Stimulated activated CD8-positive, alpha-beta memory T cell treated with anti-CD3 and anti-CD28 coated beads, Interleukin-7, amount 100 ng/mL, for 48 hours (primary cell): ENCODE measurements around the gene IFNA1.
"Not testable (repeated sequence)": the region's sequence is repeated elsewhere in the genome, so short reads cannot be mapped to it uniquely, and the experiment has no call there.

Experiments used
- DNase-seq, 2 donors: peaks; one replicate each; pipeline ENCODE4 v3.0.0-alpha.2; 2020; ENCODE audit warnings: low read depth in 1 of 2; ENCODE audit errors: extremely low read depth in 1 of 2

IFNA1 gene

DNA sequence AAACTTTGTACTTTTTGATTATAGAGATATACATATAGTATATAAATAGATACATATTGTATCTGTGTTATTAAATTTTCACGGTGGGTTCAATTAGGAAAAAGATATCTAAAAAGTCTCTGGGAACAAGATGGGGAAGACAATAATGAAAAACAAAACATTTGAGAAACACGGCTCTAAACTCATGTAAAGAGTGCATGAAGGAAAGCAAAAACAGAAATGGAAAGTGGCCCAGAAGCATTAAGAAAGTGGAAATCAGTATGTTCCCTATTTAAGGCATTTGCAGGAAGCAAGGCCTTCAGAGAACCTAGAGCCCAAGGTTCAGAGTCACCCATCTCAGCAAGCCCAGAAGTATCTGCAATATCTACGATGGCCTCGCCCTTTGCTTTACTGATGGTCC lies at the start of gene IFNA1:
IFNA1 (plus strand) TSS at position 301 of the 400 bp plus-strand sequence; CDS start at position 370, 69 bp downstream.
- no peak for DNase-seq

DNA sequence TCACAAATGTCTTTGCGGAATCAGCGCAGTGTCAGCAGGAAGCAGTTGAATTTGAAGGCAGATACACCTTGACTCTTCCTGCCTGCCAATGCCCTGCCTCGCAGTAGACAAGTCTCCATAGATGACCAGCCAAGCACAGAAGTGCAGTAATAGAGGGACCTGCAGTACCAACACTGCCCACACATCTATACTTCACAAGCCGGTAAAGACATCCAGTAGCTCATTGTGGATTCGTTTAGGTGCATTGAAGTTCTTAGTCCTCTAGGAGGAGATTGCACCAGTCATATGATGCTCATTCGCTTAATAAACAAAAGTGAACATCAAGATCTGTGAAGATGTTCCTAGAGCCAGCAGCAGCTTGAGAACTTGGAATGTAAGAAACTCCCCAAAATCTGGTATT lies 48.0 kb upstream of the IFNA1 start:
- DNase-seq: no peak

DNA sequence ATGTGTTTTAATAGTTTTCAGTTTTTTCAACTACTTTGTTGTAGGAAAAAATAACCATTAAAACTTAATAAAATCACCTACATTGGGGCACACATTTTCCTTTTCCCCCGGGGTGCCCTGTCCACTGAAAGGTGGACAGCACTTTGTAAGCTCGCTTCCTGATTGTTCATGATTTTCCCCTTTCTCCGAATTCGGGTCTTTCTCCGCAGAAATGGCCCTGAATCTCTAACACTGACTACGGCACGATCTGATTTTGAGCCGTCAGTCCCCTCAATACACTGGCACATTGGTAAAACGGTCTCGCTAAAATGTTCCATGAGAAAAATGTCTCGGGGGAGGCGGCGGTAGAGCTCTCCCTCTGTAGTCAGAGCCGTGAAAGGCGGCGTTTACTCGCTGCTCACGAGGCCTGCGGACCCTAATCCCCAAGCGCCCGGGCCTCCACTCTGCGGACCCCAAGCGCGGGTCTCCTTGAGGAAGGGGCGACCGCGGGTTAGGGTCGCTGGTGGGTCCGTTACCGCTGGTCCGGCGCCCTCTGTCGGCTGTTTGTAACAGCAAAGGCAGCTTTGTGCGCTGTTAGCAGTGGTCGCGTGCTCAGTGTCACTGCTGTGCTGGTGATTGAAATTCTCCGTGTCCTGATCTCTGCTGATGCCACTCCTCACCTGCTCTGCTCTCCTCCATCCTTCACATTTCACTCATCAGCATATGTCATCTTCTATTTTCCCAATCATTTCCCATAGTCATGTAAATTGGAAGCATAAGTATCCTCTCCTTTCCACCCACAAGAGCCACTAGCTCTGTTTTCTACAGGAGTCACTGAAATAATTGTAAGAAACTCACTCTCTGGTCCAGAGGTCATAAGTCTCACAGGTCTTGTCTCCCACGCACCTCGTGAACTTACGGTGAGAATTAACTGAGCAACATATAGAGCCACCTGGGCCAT lies 44.2 kb upstream of the IFNA1 start:
- peak in 1 of 2 donors; percentile 33 for DNase-seq

DNA sequence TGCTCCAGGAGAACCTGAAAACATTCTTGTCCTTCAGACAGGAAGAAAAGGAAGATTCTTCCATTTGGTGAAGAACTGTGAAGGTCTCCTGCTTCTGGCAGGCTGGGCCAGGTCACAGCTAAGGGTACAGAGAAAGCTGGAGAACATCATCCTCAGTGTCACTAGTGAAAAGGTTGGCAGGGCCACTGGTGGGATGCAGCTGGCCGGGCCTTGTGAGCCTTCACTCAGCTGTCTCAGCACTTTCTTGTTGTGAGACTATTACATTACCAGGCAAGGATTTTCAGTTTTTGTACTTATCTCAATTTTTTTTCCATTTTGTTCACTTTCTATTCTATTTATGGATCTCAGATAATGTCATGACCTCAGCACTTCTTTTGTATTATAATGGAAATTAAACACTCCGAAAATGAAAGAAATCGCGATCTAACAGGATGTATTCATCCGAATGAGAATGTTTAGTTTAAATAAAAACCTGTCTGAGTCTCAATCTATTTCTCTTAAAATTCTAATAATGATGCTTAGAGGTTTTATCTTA lies 41.2 kb upstream of the IFNA1 start:
- no peak for DNase-seq

DNA sequence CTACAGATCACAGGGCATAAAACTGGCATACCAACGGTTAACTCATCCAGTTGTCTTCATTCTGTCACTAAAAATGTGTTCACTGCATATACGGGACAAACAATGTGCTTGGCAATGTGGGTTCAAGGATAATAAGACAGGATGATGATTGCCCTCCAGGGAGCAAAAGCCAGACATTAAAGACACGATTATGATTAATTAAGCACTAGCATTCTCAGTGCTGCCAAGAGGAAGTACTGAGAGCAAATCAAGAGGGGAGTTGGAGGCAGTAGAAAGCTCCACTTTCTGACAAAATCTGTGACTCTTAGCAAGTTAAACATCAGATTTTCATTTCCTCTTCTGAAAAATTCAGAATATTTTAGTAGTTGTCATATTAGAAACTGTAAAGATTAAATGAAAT lies 40.3 kb upstream of the IFNA1 start:
- no peak for DNase-seq

DNA sequence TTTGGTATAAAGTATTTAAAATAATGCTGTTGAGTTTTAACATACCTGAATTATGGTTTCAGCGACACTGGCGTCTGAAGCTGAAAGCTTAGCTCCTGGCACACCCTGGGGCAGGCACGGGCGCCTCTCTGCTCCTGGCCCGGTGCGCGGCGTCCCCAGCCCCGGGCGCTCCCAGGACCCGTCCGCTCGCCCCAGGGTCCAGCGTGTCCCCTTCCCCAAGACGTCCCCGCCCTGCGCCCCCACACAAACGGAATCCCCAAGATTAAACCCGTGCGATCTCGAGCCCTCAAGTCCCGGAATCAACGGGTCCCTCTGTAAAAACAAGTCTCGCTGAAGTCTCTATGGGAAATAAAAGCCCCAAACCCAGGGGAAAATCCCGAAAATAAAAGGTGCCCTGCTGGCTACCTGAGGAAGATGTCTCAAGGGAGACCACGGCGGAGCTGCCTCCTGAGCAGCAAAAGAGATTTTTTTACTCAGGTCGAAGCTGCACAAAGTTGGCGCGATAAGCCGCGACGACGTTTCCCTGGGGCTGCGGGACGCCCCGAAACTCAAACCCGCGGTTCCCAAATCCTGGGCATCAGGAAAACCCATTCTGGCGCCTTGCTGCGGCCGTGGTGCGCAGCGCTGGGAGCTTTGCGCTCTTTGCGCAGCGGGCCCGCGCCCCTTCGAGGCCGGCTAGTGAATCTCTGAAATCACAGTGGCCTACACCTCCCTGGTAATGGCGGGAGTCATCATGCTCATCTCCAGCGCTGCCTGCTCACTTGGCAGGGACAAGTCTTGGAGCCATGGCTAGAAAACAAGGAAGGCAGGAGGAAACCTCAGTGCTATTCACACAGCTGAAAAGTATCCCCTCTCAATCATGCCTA lies 37.6 kb upstream of the IFNA1 start:
- DNase-seq: no peak

DNA sequence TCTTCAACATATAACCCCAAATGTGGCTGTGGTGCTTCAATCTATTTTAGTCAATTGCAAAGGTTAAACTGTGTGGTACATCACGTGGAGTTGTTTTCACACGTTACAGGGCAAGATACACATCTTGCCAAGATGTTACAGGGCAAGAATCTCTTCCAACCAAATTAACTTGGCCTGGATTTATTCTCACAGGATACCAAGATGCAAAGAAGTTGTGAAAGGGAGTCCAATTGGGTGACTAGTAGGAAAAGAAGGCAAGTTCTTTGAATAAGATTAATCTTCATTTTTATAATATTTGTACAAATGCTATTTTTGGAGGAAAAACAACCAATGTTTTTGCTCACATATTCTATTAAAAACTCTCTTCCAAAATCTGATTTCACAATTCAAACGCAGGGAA lies 36.1 kb upstream of the IFNA1 start:
- no peak for DNase-seq

DNA sequence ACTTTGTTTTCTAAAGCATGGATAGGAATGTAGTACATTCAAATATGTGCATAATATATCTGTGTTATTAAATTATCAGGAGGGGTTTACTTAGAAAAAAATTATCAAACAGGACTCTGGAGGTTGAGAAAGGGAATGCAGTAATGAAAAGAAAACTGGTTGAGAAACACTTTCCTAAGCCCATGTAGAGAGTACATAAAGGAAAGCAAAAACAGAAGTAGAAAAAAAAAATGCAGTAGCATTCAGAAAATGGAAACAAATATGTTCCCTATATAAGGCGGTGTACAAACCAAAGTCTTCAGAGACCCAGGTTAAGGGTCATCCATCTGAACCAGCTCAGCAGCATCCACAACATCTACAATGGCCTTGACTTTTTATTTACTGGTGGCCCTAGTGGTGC lies 31.4 kb upstream of the IFNA1 start, which contains the start of gene IFNA8:
IFNA8 (plus strand) TSS at position 301 of the 400 bp plus-strand sequence; CDS start at position 361, 60 bp downstream.
- no peak for DNase-seq

DNA sequence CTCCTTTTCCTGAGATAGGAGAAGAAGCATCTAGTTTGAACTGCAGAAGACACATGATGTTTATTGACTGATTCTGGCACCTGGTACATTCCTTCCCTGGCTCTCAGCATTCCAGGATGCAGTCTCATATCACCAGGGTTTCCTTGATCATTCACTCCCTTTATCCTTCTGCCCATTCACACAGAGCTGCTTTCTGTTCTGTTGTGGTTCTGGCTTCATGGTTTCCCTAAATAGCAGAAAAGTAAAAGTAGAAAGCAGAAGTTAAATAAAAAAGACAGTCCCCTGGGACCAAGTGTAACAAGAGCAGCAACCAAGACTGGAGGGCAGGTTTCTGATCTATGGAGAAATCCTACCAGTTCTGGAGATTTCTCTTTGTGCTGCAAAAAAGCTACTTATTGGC lies 28.1 kb upstream of the IFNA1 start:
- DNase-seq: no peak

DNA sequence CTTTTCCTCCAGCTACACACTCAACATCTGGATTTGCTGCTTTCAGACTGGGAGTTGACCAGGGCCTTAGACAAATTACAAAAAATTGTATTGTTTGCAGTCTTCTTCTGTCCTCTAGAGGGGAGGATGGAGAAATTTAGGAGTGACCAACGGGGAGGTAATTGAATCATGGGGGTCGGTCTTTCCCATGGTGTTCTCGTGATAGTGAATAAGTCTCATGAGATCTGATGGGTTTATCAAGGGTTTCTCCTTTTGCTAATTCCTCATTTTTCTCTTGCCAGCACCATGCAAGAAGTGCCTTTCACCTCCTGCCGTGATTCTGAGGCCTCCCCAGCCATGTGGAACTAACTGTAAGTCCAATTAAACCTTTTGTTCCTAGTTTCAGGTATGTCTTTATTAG lies 27.1 kb upstream of the IFNA1 start:
- DNase-seq: no peak

DNA sequence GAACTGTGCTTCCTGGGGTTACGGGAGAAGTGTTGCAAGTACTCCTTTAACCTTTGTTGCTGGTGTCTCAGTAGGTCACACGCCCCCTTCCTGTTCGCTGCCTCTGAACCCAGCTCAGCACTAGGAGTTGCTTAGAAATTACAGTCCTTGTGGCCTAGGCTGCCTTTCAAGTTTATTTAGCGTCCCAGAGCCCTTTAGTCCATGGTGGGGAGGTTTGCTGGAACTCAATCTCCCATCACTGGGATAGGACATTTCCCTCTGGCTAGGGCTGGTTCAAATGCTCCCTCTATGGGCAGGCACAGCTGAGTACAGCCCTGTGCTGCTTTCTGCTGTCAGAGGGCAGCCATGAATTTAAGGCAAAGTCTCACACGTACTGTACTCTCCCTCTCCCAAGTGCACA lies 26.6 kb upstream of the IFNA1 start:
- DNase-seq: no peak

DNA sequence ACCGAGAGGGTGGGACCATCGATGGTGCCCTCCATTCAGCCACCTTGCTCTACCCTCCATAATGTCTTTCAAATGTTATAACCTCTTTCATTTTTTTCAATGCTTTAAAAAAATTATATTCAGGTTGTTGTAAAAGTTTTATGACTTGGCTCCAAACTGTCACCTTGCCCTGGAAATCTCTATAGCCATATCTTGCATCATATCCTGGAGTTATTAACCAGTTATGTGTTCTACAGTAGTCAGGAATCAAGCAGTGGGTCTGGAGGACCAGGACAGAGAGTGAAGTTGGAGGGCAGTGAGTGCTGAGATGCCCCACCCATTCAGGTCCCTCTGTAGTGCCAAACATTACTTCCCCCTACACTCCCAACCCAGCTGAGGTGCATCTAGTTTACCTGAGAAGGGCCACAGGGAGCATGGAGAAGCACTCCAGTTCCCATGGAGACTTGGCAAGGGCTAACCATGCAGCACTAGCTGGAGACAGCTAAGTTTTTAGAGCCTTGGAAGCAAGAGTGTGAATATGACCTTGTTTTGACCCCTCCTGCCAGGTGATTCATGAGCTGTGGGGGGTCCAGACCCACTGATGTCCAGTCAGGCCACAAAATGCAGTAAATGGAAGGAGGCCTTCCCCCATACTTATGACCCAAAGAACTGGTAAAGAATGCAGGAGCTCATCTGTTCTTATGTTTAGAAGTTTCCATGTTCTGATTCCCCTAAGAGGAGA lies 25.9 kb upstream of the IFNA1 start:
- DNase-seq: no peak

DNA sequence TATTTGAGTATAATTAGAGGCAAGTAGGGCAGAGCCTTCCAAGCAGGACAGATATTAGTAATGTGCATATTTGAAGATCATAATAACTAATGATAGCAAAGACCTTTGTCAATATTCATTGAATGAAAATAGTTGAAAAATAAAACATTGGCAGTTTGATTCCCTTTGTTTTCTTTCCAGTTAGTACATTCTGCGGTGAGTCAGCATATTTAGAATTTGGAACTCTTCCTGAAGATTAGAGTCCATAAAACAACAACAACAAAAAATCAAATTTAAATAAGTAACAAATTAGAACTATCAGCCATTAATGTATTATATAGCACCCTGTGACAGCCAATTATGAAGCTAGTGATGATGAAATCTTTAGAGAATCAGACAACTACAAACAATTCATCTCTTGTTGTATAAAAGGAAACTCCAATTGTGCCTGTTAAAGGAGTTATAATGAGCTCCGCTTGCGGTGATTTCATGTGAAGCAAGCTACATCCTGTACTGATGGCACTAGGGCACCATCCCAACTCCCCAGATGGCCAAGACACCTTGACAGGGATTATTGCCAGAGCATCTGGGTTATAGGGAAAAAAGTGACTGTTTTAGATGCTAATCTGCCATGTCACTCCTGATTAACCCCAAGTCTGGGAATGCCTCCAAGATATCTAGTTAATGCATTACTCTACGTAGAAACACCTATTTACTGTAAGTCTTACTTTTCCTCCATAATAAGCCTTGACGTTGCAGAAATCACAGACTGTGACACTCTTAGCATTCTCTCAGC lies 24.6 kb upstream of the IFNA1 start:
- no peak for DNase-seq

DNA sequence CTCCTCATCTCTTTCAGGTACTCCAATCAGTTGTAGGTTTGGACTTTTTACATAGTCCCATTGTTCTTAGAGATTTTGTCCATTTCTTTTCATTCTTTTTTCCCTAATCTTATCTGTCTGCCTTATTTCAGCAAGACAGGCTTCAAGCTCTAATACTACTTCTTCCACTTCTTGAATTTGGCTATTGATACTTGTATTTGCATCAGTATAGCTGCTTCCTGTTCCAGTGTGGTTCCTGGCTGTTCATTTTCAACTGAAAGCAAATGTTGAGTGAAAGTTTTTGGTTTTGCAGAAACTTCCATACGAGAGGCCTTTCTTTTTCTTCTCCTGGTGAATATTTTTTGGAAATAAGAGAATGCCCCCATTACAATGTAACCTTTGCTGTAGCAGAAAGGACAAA lies 12.0 kb upstream of the IFNA1 start:
- DNase-seq: no peak

DNA sequence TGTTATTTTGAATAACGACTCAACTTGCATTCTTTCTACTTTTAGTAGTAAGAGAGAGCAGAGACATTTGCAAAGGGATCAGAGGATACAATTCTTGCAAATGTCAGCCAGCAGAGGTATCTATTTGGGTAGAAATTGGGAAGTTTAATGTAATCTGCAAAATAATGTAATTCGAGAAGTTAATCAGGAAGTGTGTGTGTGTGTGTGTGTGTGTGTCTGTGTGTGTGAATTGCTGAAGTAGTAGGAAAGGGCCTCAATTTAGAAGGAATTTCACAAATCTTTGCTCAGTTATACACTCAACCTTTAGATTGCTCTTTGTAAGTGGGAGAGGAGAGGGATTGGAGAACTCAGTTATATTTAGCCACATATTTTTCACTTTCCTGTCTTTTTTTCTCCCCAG lies 11.0 kb upstream of the IFNA1 start:
- no peak for DNase-seq

DNA sequence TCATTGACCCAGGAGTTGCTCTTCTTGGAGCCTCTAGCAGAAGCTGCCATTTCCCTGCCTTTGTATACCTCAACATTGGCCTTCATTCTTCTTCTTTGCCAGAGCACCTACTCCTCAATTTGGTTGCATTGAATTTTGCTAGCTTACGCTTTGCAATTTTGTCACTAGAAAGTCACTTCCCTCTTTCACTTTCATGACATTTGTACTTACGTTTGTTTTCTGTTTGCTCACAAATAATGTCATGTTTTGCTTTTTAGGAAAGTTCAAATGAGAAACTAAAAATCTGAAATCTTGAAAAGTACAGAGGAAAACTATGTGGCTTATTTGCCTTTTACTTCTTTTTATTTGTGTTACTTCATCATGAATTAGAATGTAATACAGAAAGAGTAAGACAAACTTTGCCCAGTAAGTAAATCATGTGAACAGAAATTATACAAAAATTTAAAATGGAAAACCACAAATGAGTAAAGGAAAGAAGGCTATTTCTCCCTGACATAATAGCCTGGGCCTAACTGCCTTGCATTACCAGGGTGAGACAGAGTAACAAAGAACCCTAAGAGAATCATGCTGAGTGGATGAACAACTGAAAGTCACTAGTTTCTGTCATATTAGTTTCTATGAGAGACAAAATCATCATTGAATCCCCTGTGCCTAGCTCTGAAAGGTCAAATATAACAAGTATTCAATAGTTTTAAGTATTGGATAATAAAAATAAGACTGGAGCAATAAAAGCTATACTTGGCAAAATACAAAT lies 7.4 kb upstream of the IFNA1 start:
- DNase-seq: no peak

DNA sequence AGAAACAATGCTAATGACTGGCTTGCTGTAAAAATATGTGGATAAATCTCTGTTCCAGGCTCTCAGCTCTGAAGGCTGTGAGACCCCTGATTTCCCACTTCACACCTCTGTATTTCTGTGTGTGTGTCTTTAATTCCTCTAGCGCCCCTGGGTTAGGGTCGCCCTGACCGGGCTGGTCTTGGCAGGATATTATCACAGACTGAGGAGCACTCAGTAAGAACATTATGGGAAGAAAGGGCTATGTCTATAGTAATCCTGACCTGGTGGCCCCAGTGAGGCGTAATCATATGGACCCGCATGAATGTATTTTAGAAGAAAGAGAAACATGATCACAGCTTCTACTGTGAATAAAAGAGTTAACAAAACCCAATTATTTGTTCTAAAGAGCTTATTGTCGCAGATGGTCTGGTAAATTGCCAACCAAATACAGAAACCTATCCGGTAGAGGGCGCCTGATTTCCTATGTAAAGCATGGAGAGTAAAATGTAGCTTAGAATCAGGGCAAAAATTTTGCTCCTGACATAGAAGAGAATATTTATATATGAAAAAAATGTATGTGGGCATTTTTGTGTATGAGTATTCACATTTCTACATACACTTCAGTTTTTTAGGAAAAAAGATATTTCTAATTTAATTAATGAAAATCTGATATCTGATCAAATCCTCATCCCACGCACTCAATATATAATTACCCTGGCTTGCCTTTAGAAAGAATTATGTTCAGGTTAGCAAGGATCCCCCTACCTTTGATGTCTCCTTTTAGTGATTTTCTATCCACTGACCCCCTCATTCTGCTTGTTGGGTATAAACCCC lies 5.8 kb upstream of the IFNA1 start:
- DNase-seq: no peak

DNA sequence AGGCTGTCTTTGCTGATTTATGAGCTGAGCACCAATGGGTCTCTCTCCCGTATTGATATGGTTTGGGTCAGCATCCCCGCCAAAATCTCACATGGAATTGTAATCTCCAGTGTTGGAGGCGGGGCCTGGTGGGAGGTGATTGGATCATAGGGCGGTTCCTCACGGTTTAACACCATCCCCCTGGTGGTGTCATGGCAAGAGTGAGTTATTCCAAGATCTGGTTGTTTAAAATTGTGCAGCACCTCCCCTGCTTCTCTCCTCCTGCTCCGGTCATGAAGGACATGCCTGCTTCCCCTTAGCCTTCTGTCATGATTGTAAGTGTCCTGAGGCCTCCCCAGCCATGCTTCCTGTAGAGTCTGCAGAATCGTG lies 5.2 kb upstream of the IFNA1 start:
- DNase-seq: not testable (repeated sequence)
